T-helper 17 cell (primary cell): ENCODE data around the gene HS3ST5. TPM values are rescaled to one million over a fixed set of nuclear protein-coding genes. Genes with fewer than 3 reads are reported as not detected.

Source experiments
- ATAC-seq: fragments of 150-1000 bp; cut with Tn5 transposase; 2 replicates; pipeline ENCODE4 v1.10.0; 2021; ENCODE audit warnings: mild to moderate bottlenecking, moderate library complexity
- DNase-seq, 3 donors: peaks; one replicate each; pipeline versions ENCODE4 v3.0.0 to v3.0.0-alpha.2; 2020 to 2021
- H3K9me3 ChIP-seq: one replicate; pipeline ENCODE4 v1.7.0; 2013; ENCODE audit warnings: low read length, mild to moderate bottlenecking; ENCODE audit not compliant: control insufficient read depth, poor library complexity, severe bottlenecking
- H3K27ac Mint-ChIP-seq: one replicate; pipeline ENCODE4 v1.8.0; 2022; ENCODE audit warnings: mild to moderate bottlenecking, moderate library complexity, mixed read lengths
- H3K27me3 Mint-ChIP-seq: one replicate; pipeline ENCODE4 v1.8.0; 2022; ENCODE audit warnings: mixed read lengths
- H3K36me3 Mint-ChIP-seq: one replicate; pipeline ENCODE4 v1.8.0; 2022; ENCODE audit warnings: low read depth, mixed read lengths
- H3K4me1 Mint-ChIP-seq: one replicate; pipeline ENCODE4 v1.8.0; 2022; ENCODE audit warnings: mild to moderate bottlenecking, mixed read lengths
- H3K4me3 Mint-ChIP-seq: one replicate; pipeline ENCODE4 v1.8.0; 2022; ENCODE audit warnings: mild to moderate bottlenecking, moderate library complexity, mixed read lengths
- total RNA-seq, 4 donors: library from RNA in 2 of 4; stranded (reverse) in 2 of 4; gene quantifications; one replicate each; pipeline ENCODE4 v1.2.3 and lab custom pipeline; 2022 to 2026

The HS3ST5 gene
- total RNA-seq, 2 donors from 2014 or later: not detected

DNA sequence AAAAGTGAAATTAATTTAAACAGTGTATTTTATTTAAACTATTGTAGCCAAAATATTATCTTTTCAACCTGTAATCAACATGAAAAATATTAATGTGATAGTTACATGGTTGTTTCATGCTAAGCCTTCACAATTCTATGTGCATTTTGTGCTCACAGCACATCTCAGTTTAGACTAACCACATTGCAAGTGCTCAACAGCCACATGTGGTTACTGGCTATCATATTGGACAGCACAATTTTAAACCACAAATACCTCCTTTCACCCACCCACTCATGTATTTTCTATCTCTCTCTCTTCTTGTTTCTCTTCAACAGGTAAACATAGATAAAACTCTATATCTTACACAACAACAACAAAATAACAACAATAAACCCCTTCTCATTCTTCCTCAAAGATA, 12.5 kb upstream of the HS3ST5 start:
- Mint-ChIP-seq H3K27me3 (no peaks in the 10 kb centered on the region), H3K4me3 (no peak overlapping the region), H3K36me3 (no peaks in the 10 kb centered on the region), H3K4me1 (no peaks in the 10 kb centered on the region), H3K27ac (no peak overlapping the region)
- DNase-seq (no peak), ATAC-seq (no peak)
- H3K9me3 ChIP-seq: no peaks in the 10 kb centered on the region

GRCh38 chr6:114354482-114354881, 11.7 kb upstream of the HS3ST5 start:
- Mint-ChIP-seq H3K4me1 (no peaks in the 10 kb centered on the region), H3K4me3 (no peak overlapping the region), H3K27me3 (no peaks in the 10 kb centered on the region), H3K27ac (no peak overlapping the region), H3K36me3 (no peaks in the 10 kb centered on the region)
- DNase-seq (no peak), ATAC-seq (no peak)
- no peaks in the 10 kb centered on the region for H3K9me3 ChIP-seq

DNA sequence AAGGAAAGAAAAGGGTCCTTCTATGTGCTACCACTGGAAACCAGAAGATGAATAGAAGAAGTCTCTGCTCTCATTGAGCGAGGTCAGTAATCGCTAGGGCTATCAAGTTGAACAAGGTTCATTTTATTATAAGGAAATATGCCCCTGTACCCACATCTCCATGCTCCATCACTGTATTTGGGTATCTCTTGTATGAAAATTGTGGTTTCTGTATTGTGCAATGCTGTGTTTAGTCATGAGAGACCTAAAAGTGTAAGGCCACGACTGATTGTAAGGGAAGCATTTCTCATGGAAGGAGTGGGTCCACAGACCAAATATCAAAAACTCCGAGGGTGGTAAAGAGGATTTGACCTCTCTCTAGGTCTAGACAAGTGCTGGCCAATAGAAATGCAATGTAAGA, 3.6 kb upstream of the HS3ST5 start:
- DNase-seq (no peak), ATAC-seq (no peak)
- Mint-ChIP-seq H3K4me1 (peaks cover 8% of the 10 kb centered on the region), H3K4me3 (no peak overlapping the region), H3K36me3 (peaks cover 3% of the 10 kb centered on the region), H3K27me3 (peaks cover 16% of the 10 kb centered on the region), H3K27ac (no peak overlapping the region)
- no peaks in the 10 kb centered on the region for H3K9me3 ChIP-seq

DNA sequence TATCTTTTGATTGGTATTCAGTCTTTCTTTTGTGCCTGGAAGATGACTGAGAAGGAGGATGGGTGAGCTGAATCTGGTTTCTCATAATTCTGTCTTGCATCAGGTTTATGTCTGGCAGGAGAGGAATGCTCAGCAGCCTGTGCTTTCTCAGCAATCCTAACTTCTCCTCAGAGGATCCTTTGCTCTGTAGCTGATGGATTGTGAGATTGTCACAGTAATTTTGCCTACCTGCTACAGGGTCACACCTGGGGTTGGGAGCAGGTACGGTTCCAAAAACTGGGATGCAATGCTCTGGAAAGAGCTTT, 2.1 kb upstream of the HS3ST5 start:
- DNase-seq: no peak
- peaks cover 8% of the 10 kb centered on the region for H3K4me1 Mint-ChIP-seq
- H3K27me3 Mint-ChIP-seq: peaks cover 23% of the 10 kb centered on the region
- H3K27ac Mint-ChIP-seq: no peak overlapping the region
- H3K4me3 Mint-ChIP-seq: no peak overlapping the region
- peaks cover 3% of the 10 kb centered on the region for H3K36me3 Mint-ChIP-seq
- H3K9me3 ChIP-seq: no peaks in the 10 kb centered on the region
- no peak for ATAC-seq

GRCh38 chr6:114344246-114344970, 1.6 kb upstream of the HS3ST5 start:
- H3K27me3 Mint-ChIP-seq: peaks cover 28% of the 10 kb centered on the region
- peaks cover 3% of the 10 kb centered on the region for H3K36me3 Mint-ChIP-seq
- peaks cover 8% of the 10 kb centered on the region for H3K4me1 Mint-ChIP-seq
- ATAC-seq (no peak), DNase-seq (no peak)
- H3K4me3 Mint-ChIP-seq: peak overlapping the region; percentile 73
- H3K27ac Mint-ChIP-seq: no peak overlapping the region
- H3K9me3 ChIP-seq: no peaks in the 10 kb centered on the region

DNA sequence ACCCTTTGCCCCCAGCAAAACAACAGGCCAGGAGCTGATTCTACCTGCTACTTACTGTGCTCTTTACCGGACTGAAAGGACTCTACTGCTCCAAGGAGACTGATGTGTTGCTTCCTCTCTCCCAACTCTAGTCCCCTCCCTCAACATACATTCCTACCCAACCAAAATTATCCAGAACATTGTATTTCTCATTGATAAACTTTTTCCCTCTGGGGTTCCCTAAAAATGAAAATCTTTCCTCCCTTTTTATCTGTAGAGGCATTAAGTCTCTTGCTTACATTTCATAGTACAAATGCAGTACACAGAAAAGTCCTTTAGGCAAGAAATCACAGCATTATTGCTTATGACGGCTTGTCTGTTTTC, 940 bp upstream of the HS3ST5 start:
- peaks cover 8% of the 10 kb centered on the region for H3K4me1 Mint-ChIP-seq
- peaks cover 31% of the 10 kb centered on the region for H3K27me3 Mint-ChIP-seq
- DNase-seq (no peak), ATAC-seq (no peak)
- peaks cover 3% of the 10 kb centered on the region for H3K36me3 Mint-ChIP-seq
- no peak overlapping the region for H3K27ac Mint-ChIP-seq
- peak overlapping the region; percentile 73 for H3K4me3 Mint-ChIP-seq
- H3K9me3 ChIP-seq: no peaks in the 10 kb centered on the region

GRCh38 chr6:114342086-114342825, 567 bp downstream of the HS3ST5 start:
- H3K4me1 Mint-ChIP-seq: peaks cover 8% of the 10 kb centered on the region
- no peaks in the 10 kb centered on the region for H3K9me3 ChIP-seq
- H3K4me3 Mint-ChIP-seq: peak overlapping the region; percentile 49
- ATAC-seq (no peak), DNase-seq (no peak)
- peaks cover 3% of the 10 kb centered on the region for H3K36me3 Mint-ChIP-seq
- no peak overlapping the region for H3K27ac Mint-ChIP-seq
- H3K27me3 Mint-ChIP-seq: peaks cover 31% of the 10 kb centered on the region

DNA sequence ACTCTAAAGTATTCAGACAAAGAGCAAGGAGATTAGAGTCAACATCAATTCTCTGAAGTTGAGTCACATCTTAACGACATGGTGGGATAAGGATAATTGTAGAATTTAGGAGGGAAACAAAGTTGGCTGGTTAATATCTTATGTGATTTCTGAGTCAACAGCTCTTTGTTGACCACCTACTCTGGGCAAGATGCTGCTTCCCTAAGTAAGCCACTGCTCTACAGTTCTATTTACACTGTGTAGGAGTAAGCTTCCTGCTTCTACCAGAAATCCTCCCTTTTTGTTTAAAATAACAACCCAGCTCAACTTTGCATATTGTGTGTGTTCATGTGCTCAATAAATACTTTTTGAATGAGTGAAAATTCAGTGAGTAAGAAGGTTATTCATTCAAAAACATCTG, 3.1 kb downstream of the HS3ST5 start:
- Mint-ChIP-seq H3K4me1 (peaks cover 8% of the 10 kb centered on the region), H3K36me3 (peaks cover 3% of the 10 kb centered on the region), H3K27me3 (peaks cover 31% of the 10 kb centered on the region), H3K4me3 (no peak overlapping the region), H3K27ac (no peak overlapping the region)
- H3K9me3 ChIP-seq: no peaks in the 10 kb centered on the region
- DNase-seq: no peak
- no peak for ATAC-seq

DNA sequence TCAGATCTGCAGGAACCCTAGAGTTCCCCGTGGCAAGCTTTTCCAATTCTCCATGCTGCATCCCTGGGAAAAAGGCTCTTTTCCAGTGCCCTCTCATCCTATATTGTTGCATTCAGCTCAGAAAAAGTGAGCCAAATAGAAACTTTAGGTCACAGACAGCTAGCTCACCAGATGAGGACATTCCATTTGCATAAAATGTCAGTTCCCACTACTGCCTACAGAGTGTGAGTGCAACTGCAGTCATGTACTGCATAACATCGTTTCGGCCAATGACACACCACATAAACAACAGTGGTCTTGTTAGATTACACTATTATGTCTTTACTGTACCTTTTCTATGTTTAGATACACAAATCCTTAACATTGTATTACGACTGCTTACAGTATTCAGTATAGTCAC, 8.6 kb downstream of the HS3ST5 start:
- no peak overlapping the region for H3K27ac Mint-ChIP-seq
- H3K27me3 Mint-ChIP-seq: peaks cover 6% of the 10 kb centered on the region
- H3K9me3 ChIP-seq: no peaks in the 10 kb centered on the region
- ATAC-seq (no peak), DNase-seq (no peak)
- no peaks in the 10 kb centered on the region for H3K36me3 Mint-ChIP-seq
- no peak overlapping the region for H3K4me3 Mint-ChIP-seq
- peaks cover 2% of the 10 kb centered on the region for H3K4me1 Mint-ChIP-seq

DNA sequence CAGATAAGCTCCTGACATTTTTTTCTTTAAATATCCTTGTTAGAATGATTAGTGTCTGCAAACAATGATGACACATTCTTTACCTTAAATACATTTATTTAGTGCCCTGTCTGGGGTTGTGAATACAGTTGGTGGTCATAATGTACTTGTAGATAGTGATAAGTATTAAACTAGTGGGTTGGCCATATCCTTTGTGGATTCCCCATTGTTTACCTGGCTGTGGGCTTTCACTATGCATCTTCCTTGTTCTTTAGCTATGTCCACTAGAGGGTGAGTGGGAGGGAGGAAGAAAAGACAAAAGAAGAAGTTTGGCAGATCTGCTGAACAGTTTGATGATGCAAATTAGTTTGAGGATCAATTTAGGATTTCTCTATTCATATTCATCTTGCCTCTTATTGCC, 15.7 kb downstream of the HS3ST5 start:
- no peak overlapping the region for H3K4me3 Mint-ChIP-seq
- H3K36me3 Mint-ChIP-seq: no peaks in the 10 kb centered on the region
- ATAC-seq: no peak
- no peak overlapping the region for H3K27ac Mint-ChIP-seq
- H3K9me3 ChIP-seq: no peaks in the 10 kb centered on the region
- DNase-seq: no peak
- peaks cover 3% of the 10 kb centered on the region for H3K4me1 Mint-ChIP-seq
- peaks cover 16% of the 10 kb centered on the region for H3K27me3 Mint-ChIP-seq

GRCh38 chr6:114323784-114324183, 19.0 kb downstream of the HS3ST5 start:
- Mint-ChIP-seq H3K4me1 (no peaks in the 10 kb centered on the region), H3K27ac (no peak overlapping the region), H3K36me3 (no peaks in the 10 kb centered on the region), H3K4me3 (no peak overlapping the region), H3K27me3 (peaks cover 11% of the 10 kb centered on the region)
- DNase-seq: no peak
- no peak for ATAC-seq
- H3K9me3 ChIP-seq: no peaks in the 10 kb centered on the region

DNA sequence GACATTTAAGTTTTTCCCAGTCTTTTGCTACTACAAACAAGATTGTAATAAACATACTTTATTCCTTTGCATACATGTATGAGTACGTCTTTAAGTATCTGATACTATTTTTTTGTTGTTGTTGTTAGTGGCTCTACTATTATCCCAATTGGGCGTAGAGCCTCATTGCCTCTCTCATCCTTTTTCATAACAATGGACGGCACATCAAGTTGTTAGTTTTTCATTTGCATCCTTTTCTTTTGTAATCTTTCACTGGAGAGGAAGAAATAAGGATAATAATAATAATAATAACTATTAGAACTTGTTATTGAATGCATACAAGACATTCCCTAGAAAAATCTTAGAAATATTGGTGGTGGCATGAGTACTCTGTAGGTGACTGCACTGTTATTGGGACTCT, 23.1 kb downstream of the HS3ST5 start:
- DNase-seq (no peak), ATAC-seq (no peak)
- no peaks in the 10 kb centered on the region for H3K9me3 ChIP-seq
- H3K36me3 Mint-ChIP-seq: no peaks in the 10 kb centered on the region
- no peak overlapping the region for H3K4me3 Mint-ChIP-seq
- H3K27ac Mint-ChIP-seq: no peak overlapping the region
- peaks cover 6% of the 10 kb centered on the region for H3K27me3 Mint-ChIP-seq
- no peaks in the 10 kb centered on the region for H3K4me1 Mint-ChIP-seq

DNA sequence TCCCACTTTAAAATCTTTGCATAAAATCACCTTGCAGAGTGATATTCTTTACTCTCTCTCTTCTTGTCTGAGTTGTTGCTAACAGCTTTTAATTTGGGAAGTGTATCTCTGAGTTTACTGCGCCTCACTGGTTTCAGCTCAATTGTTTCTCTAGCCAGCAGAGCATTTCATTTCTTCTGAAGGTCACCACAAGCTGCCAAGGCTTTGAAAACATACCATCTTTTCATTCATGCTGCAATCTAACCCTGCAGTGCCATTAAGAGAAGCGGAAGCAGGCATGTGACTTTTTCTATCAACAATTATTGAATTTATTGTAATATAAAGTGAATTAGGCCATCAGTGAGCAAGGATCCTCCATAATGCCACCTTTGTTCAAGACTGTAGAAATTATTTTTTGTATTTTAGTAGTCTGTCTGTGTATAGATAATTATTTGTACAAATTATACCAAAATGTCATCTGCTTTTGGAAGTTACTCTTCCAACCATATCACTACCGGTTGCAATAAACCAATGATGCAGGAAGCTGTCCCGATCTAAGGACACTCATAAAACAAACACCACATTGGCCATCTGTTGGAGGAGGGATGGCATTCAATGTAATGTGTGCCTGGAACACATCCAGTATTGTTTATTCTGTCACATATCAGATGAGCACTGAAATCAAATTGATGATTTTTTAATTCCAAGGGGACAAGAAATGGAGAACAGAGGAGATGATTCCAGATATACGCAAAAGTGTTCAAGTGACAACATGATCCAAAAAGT, 26.8 kb downstream of the HS3ST5 start:
- Mint-ChIP-seq H3K36me3 (no peaks in the 10 kb centered on the region), H3K27me3 (peaks cover under 1% of the 10 kb centered on the region), H3K27ac (no peak overlapping the region), H3K4me3 (no peak overlapping the region), H3K4me1 (no peaks in the 10 kb centered on the region)
- no peak for DNase-seq
- H3K9me3 ChIP-seq: no peaks in the 10 kb centered on the region
- ATAC-seq: no peak
